Epithelial cell of esophagus (primary cell): ENCODE results near the gene ZDHHC9.

Experiments used
- DNase-seq: peaks from one replicate; pipeline ENCODE4 v3.0.0; 2010; ENCODE audit warnings: low read depth
- H3K4me3 ChIP-seq: 2 replicates; pipeline ENCODE4 v1.5.1; 2011; ENCODE audit warnings: mild to moderate bottlenecking, low read length, control low read depth
- TF ChIP-seq, protein P1 (sequence below): IDR thresholded peaks from 2 replicates; pipeline ENCODE4 v1.5.1; 2011; ENCODE audit warnings: low read depth, mild to moderate bottlenecking, low read length, control low read depth, inconsistent platforms; ENCODE audit not compliant: insufficient read depth; ENCODE audit errors: missing control alignments

The ZDHHC9 gene

DNA sequence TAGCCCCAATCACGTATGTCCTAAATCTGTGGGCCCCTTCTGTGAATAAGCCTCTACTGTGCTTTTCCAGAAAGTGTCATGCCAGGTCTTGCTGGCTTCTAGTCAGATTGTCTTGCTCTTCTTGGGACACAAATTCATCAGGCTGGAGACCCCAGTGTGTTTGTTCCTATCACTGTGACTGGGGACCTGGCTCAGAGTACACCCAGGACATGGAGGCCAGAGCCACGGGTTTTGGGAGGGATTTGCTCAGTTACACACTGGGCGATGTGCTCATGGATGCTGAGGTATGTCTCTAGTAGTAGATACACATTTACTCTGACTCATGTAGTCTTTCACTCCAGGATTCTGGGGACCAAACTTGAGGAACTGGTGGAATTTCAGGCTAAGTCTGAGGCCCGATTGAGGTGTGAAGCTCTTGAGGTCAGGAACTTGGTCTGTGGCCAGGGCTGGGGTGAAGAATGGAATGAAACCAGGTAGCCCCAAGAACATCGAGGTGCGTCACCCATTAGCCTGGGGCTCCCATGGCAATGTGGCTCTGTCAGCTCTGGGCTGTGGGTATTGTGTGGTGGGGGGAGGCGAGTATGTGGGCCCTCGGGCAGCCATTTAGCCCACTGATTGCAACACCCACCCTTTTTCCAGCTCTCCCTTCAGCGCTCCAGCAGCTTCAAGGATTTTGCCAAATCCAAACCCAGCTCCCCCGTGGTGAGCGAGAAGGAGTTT, 56.2 kb downstream of the ZDHHC9 start:
- H3K4me3 ChIP-seq = no peak overlapping the region
- TF ChIP-seq, protein P1, sequence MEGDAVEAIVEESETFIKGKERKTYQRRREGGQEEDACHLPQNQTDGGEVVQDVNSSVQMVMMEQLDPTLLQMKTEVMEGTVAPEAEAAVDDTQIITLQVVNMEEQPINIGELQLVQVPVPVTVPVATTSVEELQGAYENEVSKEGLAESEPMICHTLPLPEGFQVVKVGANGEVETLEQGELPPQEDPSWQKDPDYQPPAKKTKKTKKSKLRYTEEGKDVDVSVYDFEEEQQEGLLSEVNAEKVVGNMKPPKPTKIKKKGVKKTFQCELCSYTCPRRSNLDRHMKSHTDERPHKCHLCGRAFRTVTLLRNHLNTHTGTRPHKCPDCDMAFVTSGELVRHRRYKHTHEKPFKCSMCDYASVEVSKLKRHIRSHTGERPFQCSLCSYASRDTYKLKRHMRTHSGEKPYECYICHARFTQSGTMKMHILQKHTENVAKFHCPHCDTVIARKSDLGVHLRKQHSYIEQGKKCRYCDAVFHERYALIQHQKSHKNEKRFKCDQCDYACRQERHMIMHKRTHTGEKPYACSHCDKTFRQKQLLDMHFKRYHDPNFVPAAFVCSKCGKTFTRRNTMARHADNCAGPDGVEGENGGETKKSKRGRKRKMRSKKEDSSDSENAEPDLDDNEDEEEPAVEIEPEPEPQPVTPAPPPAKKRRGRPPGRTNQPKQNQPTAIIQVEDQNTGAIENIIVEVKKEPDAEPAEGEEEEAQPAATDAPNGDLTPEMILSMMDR = no peak
- no peak for DNase-seq

DNA sequence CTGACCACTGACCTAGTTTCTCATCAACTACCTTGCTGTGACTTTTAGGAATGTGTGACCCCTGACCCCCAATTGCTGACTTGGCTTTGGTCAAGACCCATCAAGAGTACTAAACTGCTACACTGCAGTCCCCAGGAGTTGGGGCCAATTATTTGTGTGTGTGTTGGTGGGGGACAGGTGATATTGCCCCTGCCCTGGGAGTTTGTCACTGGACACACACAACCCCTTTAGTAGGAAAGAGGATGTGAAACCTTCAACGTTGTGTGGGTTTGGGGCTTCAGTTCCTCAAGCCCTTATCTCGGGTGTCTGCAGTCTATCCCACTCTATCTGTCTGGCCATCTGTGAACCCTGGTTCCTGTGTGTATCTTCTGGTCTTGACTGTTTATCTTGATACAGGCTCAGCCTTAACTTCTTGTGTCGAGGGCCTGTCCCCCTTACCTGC, 57.5 kb downstream of the ZDHHC9 start:
- H3K4me3 ChIP-seq = no peak overlapping the region
- no peak for DNase-seq
- TF ChIP-seq, protein P1 = no peak

DNA sequence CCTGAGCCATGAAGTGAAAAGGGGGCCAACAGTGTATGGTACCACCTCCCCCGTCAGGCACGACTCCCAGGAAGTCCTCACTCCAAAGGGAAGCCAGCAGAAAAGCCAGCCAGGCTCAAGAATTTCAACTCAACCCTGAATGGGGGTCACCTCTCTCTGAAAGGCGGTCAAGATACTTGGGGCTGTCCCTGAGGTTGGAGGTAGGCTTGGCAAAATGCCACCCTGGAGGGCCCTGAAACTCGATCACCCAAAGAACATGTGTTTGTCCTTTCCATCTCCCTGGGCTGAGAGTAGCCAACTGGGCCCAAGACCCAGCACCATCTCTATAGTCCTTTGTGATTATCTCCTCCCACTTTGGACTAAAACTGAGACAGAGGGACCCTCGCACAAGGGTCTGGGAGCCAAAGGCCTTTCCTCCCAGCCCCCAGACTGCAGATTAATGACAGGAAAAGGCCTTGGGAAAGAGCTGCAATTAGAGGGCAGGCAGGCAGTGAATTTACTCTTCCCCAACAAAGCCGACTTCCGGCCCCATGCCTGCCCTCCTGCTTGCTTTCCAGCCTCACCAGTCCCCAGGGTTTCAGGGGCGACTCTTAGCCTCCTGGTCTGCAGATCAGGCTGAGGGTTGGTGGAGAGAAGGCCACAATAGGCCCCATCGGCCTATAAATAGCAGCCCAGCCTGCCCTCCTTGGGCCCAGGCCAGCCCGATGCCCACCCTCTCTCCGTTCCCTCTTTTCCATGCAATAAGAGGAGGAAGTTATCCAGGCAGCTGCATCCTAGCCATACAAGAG, 58.3 kb downstream of the ZDHHC9 start:
- H3K4me3 ChIP-seq = no peak overlapping the region
- TF ChIP-seq, protein P1 = no peak
- no peak for DNase-seq

DNA sequence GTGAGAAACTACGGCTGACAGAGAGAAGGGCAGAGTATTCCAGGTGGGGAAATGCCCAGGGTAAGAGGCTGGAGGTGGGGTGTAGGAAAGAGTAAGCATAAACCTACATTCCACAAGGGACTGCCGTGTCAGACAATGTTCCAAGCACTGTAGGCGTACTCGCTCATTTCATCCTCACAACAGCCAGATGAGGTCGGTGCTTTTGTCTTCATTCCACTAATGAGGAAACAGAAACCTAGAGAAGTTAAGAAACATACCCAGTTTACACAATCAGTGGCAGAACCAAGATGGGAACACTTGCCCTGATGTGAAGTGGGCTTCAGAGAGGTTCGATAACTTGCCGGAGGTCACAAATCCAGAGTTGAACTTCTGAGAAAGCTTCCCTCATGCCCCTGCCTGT, 59.3 kb downstream of the ZDHHC9 start:
- no peak for DNase-seq
- TF ChIP-seq, protein P1 = no peak
- H3K4me3 ChIP-seq = no peak overlapping the region

DNA sequence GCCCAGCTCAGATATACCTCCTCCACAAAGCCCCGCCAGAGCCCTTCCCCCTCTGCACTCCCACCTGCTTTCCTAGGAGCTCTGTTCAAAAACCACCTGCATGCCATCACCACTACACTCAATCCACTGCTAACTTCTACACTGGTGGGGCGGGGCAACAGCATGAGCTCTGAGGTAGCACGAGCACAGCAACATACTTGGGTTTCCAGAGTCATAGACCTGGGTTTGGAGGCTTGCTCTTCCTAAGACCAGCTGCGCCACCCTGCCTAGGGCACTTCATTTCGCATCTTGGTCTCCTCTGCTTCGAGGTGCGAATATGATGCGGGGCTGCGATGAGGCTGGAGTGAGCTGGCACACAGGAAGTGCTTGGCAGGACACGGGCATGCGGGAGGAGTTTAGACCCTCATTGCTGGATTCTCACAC, 60.4 kb downstream of the ZDHHC9 start:
- TF ChIP-seq, protein P1 = no peak
- DNase-seq = no peak
- H3K4me3 ChIP-seq = no peak overlapping the region

DNA sequence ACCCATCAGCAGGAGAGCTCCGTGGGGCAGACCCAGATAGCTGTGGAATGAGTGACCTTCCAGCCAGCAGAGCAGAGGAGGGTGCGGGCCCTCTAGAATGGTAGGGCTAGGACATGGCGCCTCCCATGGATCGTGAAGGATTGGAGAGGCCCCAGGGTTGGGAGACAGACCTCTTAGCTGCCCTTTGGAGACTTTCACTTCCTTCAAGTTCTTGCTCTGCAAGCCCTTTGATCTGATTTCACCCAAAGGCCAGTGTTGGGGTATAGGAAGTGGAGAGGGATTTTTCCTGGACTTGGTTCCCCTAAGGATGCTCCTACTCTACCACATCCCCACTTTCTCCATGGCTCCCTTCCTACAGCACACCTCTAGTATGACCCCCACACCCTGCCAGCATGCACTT, 61.0 kb downstream of the ZDHHC9 start:
- H3K4me3 ChIP-seq = no peak overlapping the region
- DNase-seq = no peak
- TF ChIP-seq, protein P1 = no peak
